H9 (cell line): ENCODE data around the gene ST6GALNAC6. TPM values are rescaled to one million over a fixed set of nuclear protein-coding genes. Genes with fewer than 3 reads are reported as not detected.

Source experiments
- DNase-seq: peaks from one replicate; pipeline ENCODE4 v3.0.0-alpha.2; 2017
- H2AFZ ChIP-seq: one replicate; pipeline ENCODE4 v1.6.1; 2013; ENCODE audit warnings: mild to moderate bottlenecking, low read length, control low read depth, moderate library complexity
- H2AK5ac ChIP-seq: 2 replicates; pipeline ENCODE4 v1.6.1; 2013; ENCODE audit warnings: low read length, control low read depth, mixed read lengths; ENCODE audit not compliant: insufficient read length
- H2BK120ac ChIP-seq: one replicate; pipeline ENCODE4 v1.6.1; 2013; ENCODE audit warnings: low read depth, mild to moderate bottlenecking, low read length, control low read depth, inconsistent platforms; ENCODE audit not compliant: poor library complexity, severe bottlenecking
- H2BK12ac ChIP-seq: 2 replicates; pipeline ENCODE4 v1.6.1; 2013; ENCODE audit warnings: low read length, control low read depth, mixed read lengths, low read depth; ENCODE audit not compliant: insufficient read length
- H2BK15ac ChIP-seq: 2 replicates; pipeline ENCODE4 v1.6.1; 2013; ENCODE audit warnings: low read depth, low read length, control low read depth
- H2BK20ac ChIP-seq: one replicate; pipeline ENCODE4 v1.6.1; 2013; ENCODE audit warnings: low read depth, mild to moderate bottlenecking, low read length, control low read depth, inconsistent platforms; ENCODE audit not compliant: poor library complexity, severe bottlenecking
- H2BK5ac ChIP-seq: 2 replicates; pipeline ENCODE4 v1.6.1; 2013; ENCODE audit warnings: low read length, control low read depth, mixed read lengths; ENCODE audit not compliant: insufficient read length
- H3K14ac ChIP-seq: 2 replicates; pipeline ENCODE4 v1.6.1; 2013; ENCODE audit warnings: low read length, control low read depth; ENCODE audit not compliant: insufficient read depth
- H3K18ac ChIP-seq: 2 replicates; pipeline ENCODE4 v1.6.1; 2013; ENCODE audit warnings: low read depth, mild to moderate bottlenecking, mixed read lengths, low read length, control low read depth; ENCODE audit not compliant: insufficient read length
- H3K23ac ChIP-seq: 2 replicates; pipeline ENCODE4 v1.6.1; 2013; ENCODE audit warnings: low read length, control low read depth, mixed read lengths, low read depth; ENCODE audit not compliant: insufficient read length
- H3K23me2 ChIP-seq: 2 replicates; pipeline ENCODE4 v1.6.1; 2013; ENCODE audit warnings: low read depth, mild to moderate bottlenecking, mixed read lengths, low read length, control low read depth; ENCODE audit not compliant: insufficient read length, poor library complexity, severe bottlenecking
- H3K27ac ChIP-seq: 2 replicates; pipeline ENCODE4 v1.5.1; 2013; ENCODE audit warnings: low read length, control low read depth, mixed read lengths, low read depth; ENCODE audit not compliant: insufficient read length
- H3K27me3 ChIP-seq: 2 replicates; pipeline ENCODE4 v1.6.1; 2013; ENCODE audit warnings: low read length, control low read depth, inconsistent platforms; ENCODE audit not compliant: insufficient read depth
- H3K4ac ChIP-seq: 2 replicates; pipeline ENCODE4 v1.6.1; 2013; ENCODE audit warnings: low read depth, mild to moderate bottlenecking, control low read depth, inconsistent platforms, low read length, moderate library complexity
- H3K4me1 ChIP-seq: 2 replicates; pipeline ENCODE4 v1.6.1; 2013; ENCODE audit warnings: low read length, control low read depth, inconsistent platforms; ENCODE audit not compliant: insufficient read depth
- H3K4me2 ChIP-seq: 2 replicates; pipeline ENCODE4 v1.6.1; 2013; ENCODE audit warnings: low read length, control low read depth, mixed read lengths; ENCODE audit not compliant: insufficient read length, insufficient read depth
- H3K56ac ChIP-seq: 2 replicates; pipeline ENCODE4 v1.6.1; 2013; ENCODE audit warnings: low read depth, mild to moderate bottlenecking, mixed read lengths, low read length, control low read depth; ENCODE audit not compliant: insufficient read length
- H3K79me1 ChIP-seq: 2 replicates; pipeline ENCODE4 v1.6.1; 2013; ENCODE audit warnings: low read depth, mild to moderate bottlenecking, moderate library complexity, low read length, control low read depth, inconsistent platforms; ENCODE audit not compliant: insufficient read depth, poor library complexity, severe bottlenecking
- H3K79me2 ChIP-seq: 2 replicates; pipeline ENCODE4 v1.6.1; 2013; ENCODE audit warnings: low read length, control low read depth, inconsistent platforms; ENCODE audit not compliant: insufficient read depth
- H3K9ac ChIP-seq: 2 replicates; pipeline ENCODE4 v1.6.1; 2013; ENCODE audit warnings: low read length, control low read depth, mixed read lengths; ENCODE audit not compliant: insufficient read length; ENCODE audit errors: extremely low read depth
- H3K9me3 ChIP-seq: one replicate; pipeline ENCODE4 v1.6.1; 2013; ENCODE audit warnings: low read depth, low read length, inconsistent platforms; ENCODE audit not compliant: control insufficient read depth
- H3T11ph ChIP-seq: one replicate; pipeline ENCODE4 v1.6.1; 2013; ENCODE audit warnings: mild to moderate bottlenecking, low read length, control low read depth, inconsistent platforms
- H4K20me1 ChIP-seq: one replicate; pipeline ENCODE4 v1.6.1; 2013; ENCODE audit not compliant: control insufficient read depth, insufficient read length, insufficient read depth
- H4K5ac ChIP-seq: 2 replicates; pipeline ENCODE4 v1.6.1; 2013; ENCODE audit warnings: low read depth, mild to moderate bottlenecking, mixed read lengths, low read length, control low read depth; ENCODE audit not compliant: insufficient read length
- H4K8ac ChIP-seq: replicated peaks from 2 replicates; pipeline ENCODE4 v1.6.1; 2013; ENCODE audit warnings: low read length, control low read depth, mixed read lengths, low read depth; ENCODE audit not compliant: insufficient read length
- H4K91ac ChIP-seq: 2 replicates; pipeline ENCODE4 v1.6.1; 2013; ENCODE audit warnings: low read depth, mild to moderate bottlenecking, moderate library complexity, mixed read lengths, low read length, control low read depth; ENCODE audit not compliant: insufficient read length
- H3K27ac Mint-ChIP-seq, 3 experiments: 2 replicates in 2 of 3; 3 replicates in 1 of 3; pipeline ENCODE4 v1.8.0; 2020 to 2021; ENCODE audit warnings: mixed read lengths in 3 of 3, mild to moderate bottlenecking in 1 of 3, moderate library complexity in 1 of 3
- H3K27me3 Mint-ChIP-seq: 2 replicates; pipeline ENCODE4 v1.8.0; 2021; ENCODE audit warnings: low read depth, mild to moderate bottlenecking, moderate library complexity, mixed read lengths
- H3K36me3 Mint-ChIP-seq, 3 experiments: 2 replicates in 2 of 3; 3 replicates in 1 of 3; pipeline ENCODE4 v1.8.0; 2020 to 2021; ENCODE audit warnings: low read depth in 3 of 3, mixed read lengths in 3 of 3; ENCODE audit not compliant: insufficient read depth in 1 of 3
- H3K4me1 Mint-ChIP-seq, 2 experiments: 2 replicates each; pipeline ENCODE4 v1.8.0; 2020; ENCODE audit warnings: mixed read lengths in 2 of 2
- H3K4me3 Mint-ChIP-seq, 2 experiments: 2 replicates in 1 of 2; 3 replicates in 1 of 2; pipeline ENCODE4 v1.8.0; 2020 to 2021; ENCODE audit warnings: mild to moderate bottlenecking in 2 of 2, mixed read lengths in 2 of 2, moderate library complexity in 1 of 2
- H3K9me3 Mint-ChIP-seq, 2 experiments: 2 replicates in 1 of 2; 3 replicates in 1 of 2; pipeline ENCODE4 v1.8.0; 2020; ENCODE audit warnings: mild to moderate bottlenecking in 2 of 2, mixed read lengths in 2 of 2, moderate library complexity in 1 of 2
- WGBS: extraction: QIAGEN DNeasy Blood & Tissue Kit; methylation state at CpG from one replicate; pipeline ENCODE4 v1.1.7; 2013; ENCODE audit warnings: missing lambda C conversion rate, low lambda C conversion rate, mixed read lengths; ENCODE audit not compliant: insufficient read length; ENCODE audit errors: extremely low coverage; 5-methylcytosine and 5-hydroxymethylcytosine counted together
- total RNA-seq: library from RNA; stranded (reverse); gene quantifications from 2 replicates; pipeline ENCODE4 v1.2.1, GENCODE V29; 2021
- TF ChIP-seq, protein P1 (sequence below): fragments of 200-600 bp; sonication (generic); conservative IDR thresholded peaks from 3 replicates; pipeline ENCODE4 v1.8.0; 2021; ENCODE audit warnings: antibody characterized with exemption, mild to moderate bottlenecking

ST6GALNAC6 gene
- total RNA-seq, 1 experiment from 2014 or later, result 29.8 TPM

GRCh38 chr9:127931092-127931881, 31.9 kb upstream of the ST6GALNAC6 start:
- peaks cover 2 to 13% (median 8%) of the 10 kb centered on the region in 3 experiments; a peak in 6 of 7 replicates for H3K36me3 Mint-ChIP-seq
- Histone ChIP-seq H3K23me2 (peaks cover 16% of the 10 kb centered on the region), H3K18ac (peak overlapping the region; percentile 28), H3K4ac (no peak overlapping the region), H3K9ac (no peak overlapping the region), H3K4me2 (peak overlapping the region; percentile 74), H2BK12ac (no peak overlapping the region), H3K27me3 (no peaks in the 10 kb centered on the region), H3K9me3 (no peaks in the 10 kb centered on the region), H2AK5ac (no peak overlapping the region), H4K91ac (no peak overlapping the region), H3K79me2 (no peaks in the 10 kb centered on the region), H3K79me1 (peaks cover 3% of the 10 kb centered on the region), H3K56ac (no peak overlapping the region), H3T11ph (no peak overlapping the region), H2BK15ac (no peak overlapping the region), H4K20me1 (no peaks in the 10 kb centered on the region), H3K27ac (no peak overlapping the region), H2BK5ac (no peak overlapping the region), H2BK120ac (no peak overlapping the region), H2BK20ac (no peak overlapping the region), H3K4me1 (peaks cover 2% of the 10 kb centered on the region; the same call in 1 of the 2 replicates), H3K23ac (no peak overlapping the region), H4K5ac (no peak overlapping the region), H2AFZ (no peak overlapping the region), H3K14ac (no peak overlapping the region), H4K8ac (no peak overlapping the region)
- H3K27ac Mint-ChIP-seq, result peak overlapping the region; percentile 56 to 88 (median 88); a peak in 5 of 7 replicates
- peaks cover 30% of the 10 kb centered on the region for H3K27me3 Mint-ChIP-seq
- no CpG with 5 or more reads among the region's 18 CpGs for WGBS
- H3K9me3 Mint-ChIP-seq, result no peaks in the 10 kb centered on the region; a peak in 1 of 5 replicates
- peaks cover 32 to 42% of the 10 kb centered on the region in 2 experiments for H3K4me1 Mint-ChIP-seq
- TF ChIP-seq, protein P1, sequence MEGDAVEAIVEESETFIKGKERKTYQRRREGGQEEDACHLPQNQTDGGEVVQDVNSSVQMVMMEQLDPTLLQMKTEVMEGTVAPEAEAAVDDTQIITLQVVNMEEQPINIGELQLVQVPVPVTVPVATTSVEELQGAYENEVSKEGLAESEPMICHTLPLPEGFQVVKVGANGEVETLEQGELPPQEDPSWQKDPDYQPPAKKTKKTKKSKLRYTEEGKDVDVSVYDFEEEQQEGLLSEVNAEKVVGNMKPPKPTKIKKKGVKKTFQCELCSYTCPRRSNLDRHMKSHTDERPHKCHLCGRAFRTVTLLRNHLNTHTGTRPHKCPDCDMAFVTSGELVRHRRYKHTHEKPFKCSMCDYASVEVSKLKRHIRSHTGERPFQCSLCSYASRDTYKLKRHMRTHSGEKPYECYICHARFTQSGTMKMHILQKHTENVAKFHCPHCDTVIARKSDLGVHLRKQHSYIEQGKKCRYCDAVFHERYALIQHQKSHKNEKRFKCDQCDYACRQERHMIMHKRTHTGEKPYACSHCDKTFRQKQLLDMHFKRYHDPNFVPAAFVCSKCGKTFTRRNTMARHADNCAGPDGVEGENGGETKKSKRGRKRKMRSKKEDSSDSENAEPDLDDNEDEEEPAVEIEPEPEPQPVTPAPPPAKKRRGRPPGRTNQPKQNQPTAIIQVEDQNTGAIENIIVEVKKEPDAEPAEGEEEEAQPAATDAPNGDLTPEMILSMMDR, result no peak
- H3K4me3 Mint-ChIP-seq, result peak overlapping the region; percentile 62 to 80
- DNase-seq, result peak; percentile 58
